Loucy (cell line): Measurements from ENCODE around the gene GNL1.
"Not testable (repeated sequence)": the region's sequence is repeated elsewhere in the genome, so short reads cannot be mapped to it uniquely, and the experiment has no call there.

Source experiments
- H2AFZ ChIP-seq: fragments of 200-600 bp; sonication (generic); 2 replicates; pipeline ENCODE4 v1.6.0; 2016; ENCODE audit warnings: antibody characterized with exemption, mild to moderate bottlenecking, low read length, moderate library complexity
- H3F3A ChIP-seq: fragments of 200-600 bp; 2 replicates; pipeline ENCODE4 v1.6.0; 2016; ENCODE audit warnings: antibody characterized with exemption, low read depth, mild to moderate bottlenecking
- H3K27me3 ChIP-seq: fragments of 200-600 bp; sonication (generic); 2 replicates; pipeline ENCODE4 v1.6.1; 2014; ENCODE audit warnings: low read length, mild to moderate bottlenecking; ENCODE audit not compliant: insufficient read depth, poor library complexity, severe bottlenecking
- H3K36me3 ChIP-seq: fragments of 200-600 bp; sonication (generic); 2 replicates; pipeline ENCODE4 v1.6.1; 2016; ENCODE audit warnings: low read length; ENCODE audit not compliant: insufficient read depth
- H3K4me1 ChIP-seq: fragments of 200-600 bp; sonication (generic); 2 replicates; pipeline ENCODE4 v1.5.1; 2014; ENCODE audit warnings: low read length, mild to moderate bottlenecking; ENCODE audit not compliant: insufficient read depth, poor library complexity, severe bottlenecking
- H3K4me2 ChIP-seq: fragments of 200-600 bp; sonication (generic); 2 replicates; pipeline ENCODE4 v1.6.0; 2014; ENCODE audit warnings: antibody characterized with exemption, low read length, low read depth, mild to moderate bottlenecking; ENCODE audit not compliant: poor library complexity, severe bottlenecking
- H3K4me3 ChIP-seq: fragments of 200-600 bp; sonication (generic); 2 replicates; pipeline ENCODE4 v1.5.1; 2014; ENCODE audit warnings: low read length, mild to moderate bottlenecking, mixed read lengths; ENCODE audit not compliant: poor library complexity, severe bottlenecking
- H3K79me2 ChIP-seq: fragments of 200-600 bp; sonication (generic); 2 replicates; pipeline ENCODE4 v1.6.1; 2014; ENCODE audit warnings: low read length; ENCODE audit not compliant: insufficient read depth
- H3K9ac ChIP-seq: fragments of 200-600 bp; sonication (generic); 2 replicates; pipeline ENCODE4 v1.6.0; 2014; ENCODE audit warnings: mild to moderate bottlenecking, low read depth, low read length, moderate library complexity; ENCODE audit not compliant: poor library complexity, severe bottlenecking
- H3K9me2 ChIP-seq: fragments of 200-600 bp; sonication (generic); replicated peaks from 2 replicates; pipeline ENCODE4 v1.6.1; 2016; ENCODE audit warnings: low read depth, low read length, mixed read lengths
- H3K9me3 ChIP-seq: fragments of 200-600 bp; sonication (generic); 2 replicates; pipeline ENCODE4 v1.6.1; 2014; ENCODE audit warnings: mild to moderate bottlenecking, antibody characterized with exemption, low read length, low read depth; ENCODE audit not compliant: insufficient read depth
- H4K20me1 ChIP-seq: fragments of 200-600 bp; sonication (generic); 2 replicates; pipeline ENCODE4 v1.6.0; 2014; ENCODE audit warnings: antibody characterized with exemption, low read length, mild to moderate bottlenecking; ENCODE audit not compliant: insufficient read depth, poor library complexity, severe bottlenecking
- CTCF ChIP-seq: fragments of 200-600 bp; sonication (generic); conservative IDR thresholded peaks from 2 replicates; pipeline ENCODE4 v1.5.1; 2014; ENCODE audit warnings: mild to moderate bottlenecking, antibody characterized with exemption, low read length
- EZH2phosphoT487 ChIP-seq: fragments of 200-600 bp; IDR thresholded peaks from 2 replicates; pipeline ENCODE4 v1.6.1; 2018; ENCODE audit warnings: antibody characterized with exemption, mild to moderate bottlenecking, moderate library complexity, borderline replicate concordance

Gene GNL1

GRCh38 chr6:30598912-30599624, 42.8 kb upstream of the GNL1 start:
- TF ChIP-seq CTCF, result no peak
- no peak for TF ChIP-seq EZH2phosphoT487
- H3K79me2 ChIP-seq, result no peaks in the 10 kb centered on the region
- peaks cover under 1% of the 10 kb centered on the region for H4K20me1 ChIP-seq
- H3K9me2 ChIP-seq, result no peaks in the 10 kb centered on the region
- no peak overlapping the region for H2AFZ ChIP-seq
- no peak overlapping the region for H3K4me2 ChIP-seq
- H3K27me3 ChIP-seq, result no peaks in the 10 kb centered on the region
- peaks cover 39% of the 10 kb centered on the region; the same call in 1 of the 2 replicates for H3K36me3 ChIP-seq
- no peaks in the 10 kb centered on the region for H3K4me1 ChIP-seq
- H3K4me3 ChIP-seq, result no peak overlapping the region
- no peaks in the 10 kb centered on the region for H3K9me3 ChIP-seq
- H3K9ac ChIP-seq, result no peak overlapping the region
- peaks cover 5% of the 10 kb centered on the region; the same call in 1 of the 2 replicates for H3F3A ChIP-seq

- peaks cover 27% of the 10 kb centered on the region; the same call in 1 of the 2 replicates for H3K36me3 ChIP-seq
- not testable (repeated sequence) for H3K9me3 ChIP-seq, H4K20me1 ChIP-seq, H3F3A ChIP-seq, H3K9me2 ChIP-seq, H3K9ac ChIP-seq, H3K4me2 ChIP-seq, H3K79me2 ChIP-seq, H3K4me1 ChIP-seq, H3K4me3 ChIP-seq, H3K27me3 ChIP-seq, H2AFZ ChIP-seq
- TF ChIP-seq CTCF, result peak; percentile 83
These were observed 41.2 kb upstream of the GNL1 start for GRCh38 chr6:30597315-30598144.

- peaks cover 48% of the 10 kb centered on the region; the same call in 1 of the 2 replicates for H3K36me3 ChIP-seq
- H3K4me2 ChIP-seq, result no peak overlapping the region
- TF ChIP-seq CTCF, result no peak
- no peak for TF ChIP-seq EZH2phosphoT487
- no peak overlapping the region for H3K4me3 ChIP-seq
- H4K20me1 ChIP-seq, result peaks cover 13% of the 10 kb centered on the region
- H3F3A ChIP-seq, result no peaks in the 10 kb centered on the region
- H3K9ac ChIP-seq, result no peak overlapping the region
- H3K9me2 ChIP-seq, result no peaks in the 10 kb centered on the region
- H3K27me3 ChIP-seq, result no peaks in the 10 kb centered on the region
- H2AFZ ChIP-seq, result no peak overlapping the region
- no peaks in the 10 kb centered on the region for H3K9me3 ChIP-seq
- no peaks in the 10 kb centered on the region for H3K4me1 ChIP-seq
- H3K79me2 ChIP-seq, result peaks cover 4% of the 10 kb centered on the region; the same call in 1 of the 2 replicates
These were observed 36.0 kb upstream of the GNL1 start for GRCh38 chr6:30592287-30592686.
